Thyroid gland (tissue), 4 donors: ENCODE results near the gene GOLT1A. TPM values are rescaled to one million over a fixed set of nuclear protein-coding genes. Genes with fewer than 3 reads are reported as not detected.

Source experiments
- DNase-seq, 2 donors: peaks; one replicate each; pipeline ENCODE4 v3.0.0-alpha.2; 2019
- H3K27ac ChIP-seq, 3 donors: fragments of 200-600 bp; sonication (generic); 1 replicate in 2 of 3; 2 replicates in 1 of 3; pipeline ENCODE4 v1.5.1; 2016 to 2019; ENCODE audit warnings: mild to moderate bottlenecking in 1 of 3, moderate library complexity in 1 of 3
- H3K27me3 ChIP-seq: fragments of 200-600 bp; sonication (generic); one replicate; pipeline ENCODE4 v1.5.1; 2019
- H3K36me3 ChIP-seq, 2 donors: fragments of 200-600 bp; sonication (generic); one replicate each; pipeline ENCODE4 v1.5.1; 2016 to 2019
- H3K4me1 ChIP-seq, 2 donors: fragments of 200-600 bp; sonication (generic); one replicate each; pipeline ENCODE4 v1.5.1; 2017 to 2019
- H3K4me3 ChIP-seq, 3 donors: fragments of 200-600 bp; sonication (generic); replicated peaks in 1 of 3; 1 replicate in 2 of 3; 2 replicates in 1 of 3; pipeline ENCODE4 v1.5.1; 2016; ENCODE audit warnings: mild to moderate bottlenecking in 1 of 3
- H3K9me3 ChIP-seq: fragments of 200-600 bp; sonication (generic); one replicate; pipeline ENCODE4 v1.5.1; 2017
- CTCF ChIP-seq, 6 experiments: fragments of 200-600 bp in 3 of 6; fragments of 450-650 bp in 3 of 6; sonication (generic) in 3 of 6; IDR thresholded peaks; one replicate each; pipeline ENCODE4 v1.5.1; 2016 to 2019; ENCODE audit warnings: antibody characterized with exemption in 6 of 6, mild to moderate bottlenecking in 2 of 6, inconsistent platforms in 1 of 6, moderate library complexity in 1 of 6
- POLR2A ChIP-seq, 2 donors: fragments of 450-650 bp; IDR thresholded peaks; one replicate each; pipeline ENCODE4 v1.6.1; 2017; ENCODE audit warnings: antibody characterized with exemption in 2 of 2, mild to moderate bottlenecking in 2 of 2, moderate library complexity in 1 of 2
- WGBS, 2 donors: methylation state at CpG; one replicate each; pipeline ENCODE4 v1.1.5; 2017; 5-methylcytosine and 5-hydroxymethylcytosine counted together
- intact Hi-C: fragments of 100-400 bp; cut with DNase I; formaldehyde crosslinking; loops from one replicate; pipeline ENCODE4 v1.15.1; 2023
- total RNA-seq, 4 donors: library from RNA; depleted of rRNA; stranded (reverse); fragments of >200 nt; gene quantifications; one replicate each; pipeline ENCODE4 v1.2.3, GENCODE V29; 2016

The GOLT1A gene
- total RNA-seq, 4 donors from 2014 or later: 0.45 TPM; not detected in 3

DNA sequence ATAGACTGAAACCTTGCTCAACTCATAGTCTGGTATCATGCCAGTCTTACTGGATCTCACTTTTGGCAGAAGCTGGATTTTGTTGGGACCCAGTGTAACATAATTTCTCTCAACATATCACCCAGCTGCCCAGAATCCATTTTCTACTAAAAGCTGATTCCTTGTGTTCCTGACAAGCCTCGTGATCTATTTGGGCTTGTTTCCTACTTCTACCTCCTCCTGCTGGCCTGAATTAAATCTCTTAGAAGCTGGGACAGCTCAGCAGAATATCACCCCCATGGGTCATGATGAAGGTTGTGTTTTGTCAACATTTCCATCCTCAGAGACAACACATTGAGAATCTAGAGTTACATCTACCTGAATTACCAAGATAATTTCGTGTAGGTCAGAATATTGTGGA, 7.7 kb downstream of the GOLT1A start:
- Histone ChIP-seq H3K27me3 (no peaks in the 10 kb centered on the region), H3K4me3 (no peak overlapping the region), H3K36me3 (no peaks in the 10 kb centered on the region), H3K4me1 (no peaks in the 10 kb centered on the region), H3K9me3 (no peaks in the 10 kb centered on the region), H3K27ac (no peak overlapping the region)
- no peak for TF ChIP-seq POLR2A (IDR thresholded peaks at IDR 0.05)
- TF ChIP-seq CTCF (IDR thresholded peaks at IDR 0.05): no peak
- intact Hi-C loops: no loop called here
- 63 to 65% methylated on average over 2 of the region's 2 CpGs for WGBS, 2 donors
- no peak for DNase-seq

DNA sequence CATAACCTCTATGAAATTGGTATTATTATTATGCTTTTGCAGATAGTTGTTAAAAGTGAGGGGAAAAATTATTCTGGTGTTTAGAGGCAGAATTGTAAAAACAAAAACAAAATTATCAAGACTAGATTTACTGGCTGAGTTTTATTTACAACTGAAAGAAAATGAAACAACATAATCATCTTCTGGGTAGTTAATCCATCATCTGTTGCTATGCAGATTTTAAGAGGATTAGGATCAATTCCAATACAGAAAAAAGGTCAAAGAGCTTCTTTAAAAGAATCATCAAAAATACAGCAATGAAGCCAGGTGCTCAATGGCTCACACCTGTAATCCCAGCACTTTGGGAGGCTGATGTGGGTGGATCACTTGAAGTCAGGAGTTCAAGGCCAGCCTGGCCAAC, 8.3 kb downstream of the GOLT1A start:
- no peaks in the 10 kb centered on the region for H3K36me3 ChIP-seq
- no peak for TF ChIP-seq POLR2A (IDR thresholded peaks at IDR 0.05)
- no peak for TF ChIP-seq CTCF (IDR thresholded peaks at IDR 0.05)
- no peaks in the 10 kb centered on the region for H3K27me3 ChIP-seq
- intact Hi-C loops: no loop called here
- H3K27ac ChIP-seq: no peak overlapping the region
- H3K4me3 ChIP-seq: no peak overlapping the region
- no peaks in the 10 kb centered on the region for H3K4me1 ChIP-seq
- no peak for DNase-seq
- H3K9me3 ChIP-seq: no peaks in the 10 kb centered on the region

GRCh38 chr1:204204944-204205343, 8.8 kb downstream of the GOLT1A start:
- Histone ChIP-seq H3K27me3 (no peaks in the 10 kb centered on the region), H3K36me3 (no peaks in the 10 kb centered on the region), H3K9me3 (no peaks in the 10 kb centered on the region), H3K4me1 (no peaks in the 10 kb centered on the region), H3K27ac (no peak overlapping the region), H3K4me3 (no peak overlapping the region)
- TF ChIP-seq CTCF (IDR thresholded peaks at IDR 0.05) (no peak), POLR2A (IDR thresholded peaks at IDR 0.05) (no peak)
- intact Hi-C loops: no loop called here
- 92% methylated on average over 2 of the region's 2 CpGs for WGBS, 2 donors
- no peak for DNase-seq

DNA sequence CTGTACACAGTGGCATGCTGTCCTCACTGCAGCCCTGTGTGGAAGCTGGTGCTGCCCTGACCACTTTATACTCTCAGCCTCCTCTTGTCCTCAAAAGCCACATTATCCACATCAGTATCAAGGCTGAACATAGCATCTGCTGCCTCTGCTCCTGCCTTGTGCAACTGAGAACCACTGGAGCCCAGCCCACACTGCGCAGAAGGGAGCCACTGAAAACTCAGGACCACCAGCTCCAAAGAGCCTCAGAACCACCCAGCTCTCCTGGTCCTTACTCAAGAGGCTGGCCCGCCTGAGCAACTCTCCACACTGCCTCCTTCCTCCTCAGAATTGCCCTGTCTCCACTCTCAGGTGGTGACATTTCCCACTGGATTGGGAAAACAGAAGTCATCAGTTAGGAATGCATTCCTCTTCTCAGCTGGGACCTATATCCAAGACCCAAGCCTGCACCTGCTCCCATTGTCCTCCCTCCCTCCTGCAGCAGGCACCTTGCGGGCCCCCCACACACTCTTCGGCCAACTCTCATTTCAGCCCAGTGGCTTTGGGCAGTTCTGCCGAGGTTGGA, 10.5 kb downstream of the GOLT1A start:
- WGBS, 2 donors: 90 to 95% methylated on average over 5 of the region's 5 CpGs

DNA sequence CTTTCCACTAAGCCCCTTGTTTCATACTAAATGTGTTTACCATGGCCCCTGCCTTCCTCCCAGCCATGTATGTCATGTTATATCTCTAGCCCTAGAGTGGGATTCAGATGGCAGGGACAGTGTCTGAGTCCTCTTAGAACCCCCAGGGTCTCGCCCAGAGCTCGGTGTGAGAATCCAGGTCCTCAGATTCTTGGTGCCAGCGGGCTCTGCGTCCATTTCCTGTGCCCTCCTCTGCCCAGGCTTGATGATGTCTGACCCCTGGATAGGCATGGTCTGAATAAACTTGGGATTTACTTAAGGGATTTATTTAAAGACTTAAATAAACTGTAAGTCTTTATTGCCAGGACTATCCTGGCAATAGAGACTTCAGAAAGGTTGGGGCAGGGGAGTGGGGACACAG, 11.3 kb downstream of the GOLT1A start:
- 90 to 93% methylated on average over 4 of the region's 4 CpGs for WGBS, 2 donors
- H3K4me3 ChIP-seq: no peak overlapping the region
- no peak for DNase-seq
- H3K27me3 ChIP-seq: no peaks in the 10 kb centered on the region
- H3K4me1 ChIP-seq: no peaks in the 10 kb centered on the region
- H3K9me3 ChIP-seq: no peaks in the 10 kb centered on the region
- H3K27ac ChIP-seq: no peak overlapping the region
- no peaks in the 10 kb centered on the region for H3K36me3 ChIP-seq
- intact Hi-C loops: no loop called here
- TF ChIP-seq POLR2A (IDR thresholded peaks at IDR 0.05) (no peak), CTCF (IDR thresholded peaks at IDR 0.05) (no peak)

More for the DNA sequence above, 10.5 kb downstream of the GOLT1A start:
- Histone ChIP-seq H3K27ac (no peak overlapping the region), H3K4me1 (no peaks in the 10 kb centered on the region), H3K4me3 (no peak overlapping the region), H3K9me3 (no peaks in the 10 kb centered on the region), H3K36me3 (no peaks in the 10 kb centered on the region), H3K27me3 (no peaks in the 10 kb centered on the region)
- TF ChIP-seq CTCF (IDR thresholded peaks at IDR 0.05) (no peak), POLR2A (IDR thresholded peaks at IDR 0.05) (no peak)
- intact Hi-C loops: no loop called here
- no peak for DNase-seq
